Measurements from ENCODE around the gene MTHFR.
A peak's percentile ranks its signal among the peaks of the same experiment; 100 is the strongest.

Gene MTHFR

GRCh38 chr1:11805422-11806306 lies at the start of gene MTHFR, which contains the start of gene CLCN6:
Gene MTHFR (minus strand): TSS chr1:11805964. CDS start chr1:11803116, 2,848 bp downstream.
Gene CLCN6 (plus strand): TSS chr1:11806191. CDS start chr1:11806263, 72 bp downstream.
- DNase-seq (ENCODE audit: low spot score) (peak; percentile 98), FAIRE-seq (peak; percentile 86)

GRCh38 chr1:11855430-11855829 lies 49.7 kb upstream of the MTHFR start:
- FAIRE-seq (no peak), DNase-seq (ENCODE audit: low spot score) (no peak)

- no peak for FAIRE-seq
- no peak for DNase-seq (ENCODE audit: low spot score)
Observed at GRCh38 chr1:11854519-11854918, 48.8 kb upstream of the MTHFR start.

GRCh38 chr1:11851180-11851579 lies 45.4 kb upstream of the MTHFR start:
- DNase-seq (ENCODE audit: low spot score) (no peak), FAIRE-seq (no peak)

GRCh38 chr1:11850156-11850555 lies 44.4 kb upstream of the MTHFR start:
- no peak for FAIRE-seq

GRCh38 chr1:11848373-11848700 lies 42.6 kb upstream of the MTHFR start:
- FAIRE-seq (no peak), DNase-seq (ENCODE audit: low spot score) (no peak)

More at GRCh38 chr1:11850156-11850555, 44.4 kb upstream of the MTHFR start:
- no peak for DNase-seq (ENCODE audit: low spot score)

GRCh38 chr1:11847667-11848372 lies 42.1 kb upstream of the MTHFR start, which contains the start of gene NPPA:
Gene NPPA (minus strand): TSS chr1:11847783. CDS start chr1:11847684, 99 bp downstream.
- FAIRE-seq (no peak), DNase-seq (ENCODE audit: low spot score) (no peak)

GRCh38 chr1:11845641-11846335 lies 40.0 kb upstream of the MTHFR start:
- FAIRE-seq (no peak), DNase-seq (ENCODE audit: low spot score) (no peak)

- DNase-seq (ENCODE audit: low spot score) = no peak
- no peak for FAIRE-seq
Observed at GRCh38 chr1:11842154-11843041, 36.6 kb upstream of the MTHFR start.

- FAIRE-seq = no peak
- no peak for DNase-seq (ENCODE audit: low spot score)
Observed at GRCh38 chr1:11841245-11842153, 35.7 kb upstream of the MTHFR start.

- FAIRE-seq = no peak
- DNase-seq (ENCODE audit: low spot score) = no peak
Observed at GRCh38 chr1:11839727-11840705, 34.3 kb upstream of the MTHFR start.

- DNase-seq (ENCODE audit: low spot score) = peak; percentile 33
- no peak for FAIRE-seq
Observed at GRCh38 chr1:11838349-11839272, 32.8 kb upstream of the MTHFR start.

GRCh38 chr1:11837767-11838348 lies 32.1 kb upstream of the MTHFR start:
- DNase-seq (ENCODE audit: low spot score) (no peak), FAIRE-seq (no peak)

GRCh38 chr1:11836955-11837766 lies 31.4 kb upstream of the MTHFR start:
- DNase-seq (ENCODE audit: low spot score) (no peak), FAIRE-seq (no peak)

GRCh38 chr1:11835441-11836225 lies 29.9 kb upstream of the MTHFR start:
- FAIRE-seq (no peak), DNase-seq (ENCODE audit: low spot score) (no peak)

Measured in RCC 7860 (cell line).